ENCODE results near the gene CHKB.

Gene CHKB

DNA sequence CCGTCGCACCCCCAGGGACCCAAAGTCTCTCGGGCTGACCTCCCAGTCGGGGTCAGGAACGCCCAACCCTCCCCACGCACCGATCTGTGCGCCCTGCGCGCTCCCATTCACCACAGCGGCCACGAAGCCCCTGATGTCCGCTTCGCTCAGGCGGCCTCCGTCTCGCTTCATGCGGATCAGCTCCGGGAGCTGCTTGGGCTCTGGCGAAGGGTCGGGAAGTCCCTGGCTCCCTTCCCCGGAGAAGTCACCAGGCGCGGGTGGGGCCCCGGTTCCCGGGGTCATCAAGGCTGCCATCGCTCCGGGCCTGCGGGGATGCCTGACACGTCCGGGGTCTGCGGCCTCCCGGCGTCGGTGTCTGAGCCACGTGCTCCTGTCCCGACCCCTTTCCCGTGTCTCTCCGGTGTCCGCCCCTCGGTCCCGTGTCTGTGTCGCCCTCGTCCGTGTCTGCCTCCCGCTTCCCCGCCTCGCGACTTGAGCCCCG lies 53.2 kb downstream of the CHKB start:
- TF ChIP-seq, protein P1, sequence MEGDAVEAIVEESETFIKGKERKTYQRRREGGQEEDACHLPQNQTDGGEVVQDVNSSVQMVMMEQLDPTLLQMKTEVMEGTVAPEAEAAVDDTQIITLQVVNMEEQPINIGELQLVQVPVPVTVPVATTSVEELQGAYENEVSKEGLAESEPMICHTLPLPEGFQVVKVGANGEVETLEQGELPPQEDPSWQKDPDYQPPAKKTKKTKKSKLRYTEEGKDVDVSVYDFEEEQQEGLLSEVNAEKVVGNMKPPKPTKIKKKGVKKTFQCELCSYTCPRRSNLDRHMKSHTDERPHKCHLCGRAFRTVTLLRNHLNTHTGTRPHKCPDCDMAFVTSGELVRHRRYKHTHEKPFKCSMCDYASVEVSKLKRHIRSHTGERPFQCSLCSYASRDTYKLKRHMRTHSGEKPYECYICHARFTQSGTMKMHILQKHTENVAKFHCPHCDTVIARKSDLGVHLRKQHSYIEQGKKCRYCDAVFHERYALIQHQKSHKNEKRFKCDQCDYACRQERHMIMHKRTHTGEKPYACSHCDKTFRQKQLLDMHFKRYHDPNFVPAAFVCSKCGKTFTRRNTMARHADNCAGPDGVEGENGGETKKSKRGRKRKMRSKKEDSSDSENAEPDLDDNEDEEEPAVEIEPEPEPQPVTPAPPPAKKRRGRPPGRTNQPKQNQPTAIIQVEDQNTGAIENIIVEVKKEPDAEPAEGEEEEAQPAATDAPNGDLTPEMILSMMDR (IDR thresholded peaks at IDR 0.05; ENCODE audit: low read depth, low read length), result no peak
- no peak for DNase-seq (ENCODE audit: extremely low read depth, low read depth)

Data from AG09319 (cell line).